HG03354 (cell line): ENCODE data around the gene NPR3.

Experiments used
- ATAC-seq: cut with Tn5 transposase; IDR thresholded peaks from one replicate; pipeline ENCODE4 v1.9.1; 2021; ENCODE audit warnings: mild to moderate bottlenecking; ENCODE audit not compliant: unreplicated experiment, poor library complexity, severe bottlenecking

The NPR3 gene

GRCh38 chr5:32711362-32711680, 200 bp downstream of the NPR3 start:
- ATAC-seq: no peak

- no peak for ATAC-seq
Measured at GRCh38 chr5:32711681-32712480, 760 bp downstream of the NPR3 start.

GRCh38 chr5:32712481-32713360, 1.6 kb downstream of the NPR3 start:
- ATAC-seq: no peak

- ATAC-seq: no peak
Measured at GRCh38 chr5:32713361-32713769, 2.2 kb downstream of the NPR3 start.

- ATAC-seq: no peak
Measured at GRCh38 chr5:32713770-32714381, 2.8 kb downstream of the NPR3 start.

- ATAC-seq: no peak
Measured at GRCh38 chr5:32714836-32715235, 3.7 kb downstream of the NPR3 start.

- ATAC-seq: no peak
Measured at GRCh38 chr5:32720300-32720699, 9.2 kb downstream of the NPR3 start.

- ATAC-seq: no peak
Measured at GRCh38 chr5:32721626-32722025, 10.5 kb downstream of the NPR3 start.

GRCh38 chr5:32722957-32723356, 11.8 kb downstream of the NPR3 start:
- no peak for ATAC-seq

GRCh38 chr5:32724526-32724925, 13.4 kb downstream of the NPR3 start:
- ATAC-seq: no peak

- ATAC-seq: no peak
Measured at GRCh38 chr5:32726086-32726557, 15.0 kb downstream of the NPR3 start.

- ATAC-seq: no peak
Measured at GRCh38 chr5:32729651-32730050, 18.5 kb downstream of the NPR3 start.

- ATAC-seq: no peak
Measured at GRCh38 chr5:32733590-32734340, 22.6 kb downstream of the NPR3 start.

- no peak for ATAC-seq
Measured at GRCh38 chr5:32734827-32735378, 23.8 kb downstream of the NPR3 start.

- ATAC-seq: no peak
Measured at GRCh38 chr5:32735512-32735911, 24.4 kb downstream of the NPR3 start.

- ATAC-seq: no peak
Measured at GRCh38 chr5:32736842-32737241, 25.7 kb downstream of the NPR3 start.

- no peak for ATAC-seq
Measured at GRCh38 chr5:32740651-32741050, 29.5 kb downstream of the NPR3 start.

GRCh38 chr5:32745317-32745716, 34.2 kb downstream of the NPR3 start:
- no peak for ATAC-seq

- no peak for ATAC-seq
Measured at GRCh38 chr5:32752411-32752810, 41.3 kb downstream of the NPR3 start.

- ATAC-seq: no peak
Measured at GRCh38 chr5:32753051-32753450, 41.9 kb downstream of the NPR3 start.
